C1 segment of cervical spinal cord (tissue), 14 donors: ENCODE results near the gene EML1.

Source experiments
- DNase-seq, 14 donors: peaks; one replicate each; lab custom pipeline; 2025; lab: John Stamatoyannopoulos, UW

EML1 gene

DNA sequence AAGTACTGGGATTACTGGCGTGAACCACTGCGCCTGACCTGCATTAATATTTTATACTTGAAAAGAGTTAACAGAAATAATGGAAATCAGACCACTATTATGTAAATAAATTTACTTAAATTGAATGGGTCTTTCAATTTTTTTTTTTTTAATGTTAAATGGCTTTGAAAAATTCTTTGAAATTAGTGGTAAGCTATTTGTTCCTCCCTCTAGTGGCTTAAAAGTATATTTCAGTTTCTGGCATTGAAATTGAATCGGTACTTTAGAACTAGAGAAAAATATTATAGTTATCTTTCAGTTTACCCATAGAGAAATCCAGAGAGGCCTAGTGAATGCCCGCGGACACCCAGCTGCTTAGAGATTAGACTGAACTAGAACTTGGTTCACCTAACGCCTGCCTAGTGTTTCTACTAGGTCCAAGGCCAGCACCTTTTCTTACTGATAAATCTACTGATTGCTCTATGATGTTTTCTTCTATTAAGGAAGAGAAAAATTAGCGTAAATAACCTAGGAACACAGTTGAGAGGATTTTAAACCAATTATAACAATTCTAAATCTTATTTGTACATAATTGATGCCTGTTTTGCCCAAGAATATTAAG lies 106.5 kb downstream of the EML1 start:
- DNase-seq, result no peak

DNA sequence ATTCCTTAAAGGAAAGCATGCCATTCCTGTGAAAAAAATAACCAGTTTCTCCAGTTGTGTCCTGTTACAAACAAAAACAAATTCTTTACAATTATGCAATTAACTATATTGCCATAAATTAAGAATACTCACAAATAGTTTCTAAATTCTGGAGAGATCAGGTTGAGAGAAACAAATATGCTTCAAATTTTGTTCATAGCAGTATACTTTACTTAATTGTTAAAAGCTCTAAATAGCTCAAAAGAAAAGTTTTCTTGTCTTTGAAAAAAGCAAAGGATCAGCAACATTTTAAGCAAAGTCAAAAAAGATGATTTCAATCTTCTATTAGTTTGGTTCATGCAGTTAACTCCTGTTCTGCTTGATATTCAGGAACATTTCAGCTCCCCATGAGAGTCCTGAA lies 109.7 kb downstream of the EML1 start:
- DNase-seq, result no peak

DNA sequence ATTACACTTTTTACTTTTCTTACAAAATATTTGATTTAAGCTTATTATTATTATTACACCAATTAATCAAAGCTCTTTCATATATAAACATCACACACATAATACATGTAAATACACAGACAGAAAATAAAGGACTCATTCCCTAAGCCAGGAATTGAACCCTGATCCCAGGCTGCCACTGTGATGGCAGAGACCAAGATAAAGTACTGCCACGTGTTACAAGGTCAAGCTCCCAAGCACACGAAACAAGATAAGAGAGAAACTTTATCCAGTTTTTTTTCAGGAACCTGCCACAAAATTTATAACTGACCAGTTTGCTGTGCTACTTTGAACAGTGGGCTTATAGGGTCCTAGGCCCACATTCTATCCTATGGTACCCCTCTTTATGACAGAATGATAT lies 111.3 kb downstream of the EML1 start:
- DNase-seq, result no peak

DNA sequence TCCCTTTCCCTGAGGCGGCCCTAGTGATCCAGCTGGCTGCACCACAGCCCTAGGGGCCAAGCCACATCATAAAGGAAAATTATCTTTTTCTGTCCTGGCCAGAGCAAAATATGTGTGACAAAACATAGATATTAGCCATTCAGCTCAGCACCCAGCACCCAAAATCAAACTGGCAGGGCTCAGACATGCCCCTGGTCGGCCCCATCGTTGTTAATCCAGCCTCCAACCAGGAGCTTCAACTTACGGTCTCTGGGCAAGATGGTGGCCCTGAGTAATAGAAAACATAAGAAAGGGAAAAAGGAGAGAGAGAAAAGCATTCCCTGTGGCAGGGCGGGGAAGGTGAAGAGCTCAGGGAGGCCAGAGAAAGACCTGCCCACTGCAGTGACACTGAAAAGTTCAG lies 111.9 kb downstream of the EML1 start:
- no peak for DNase-seq

DNA sequence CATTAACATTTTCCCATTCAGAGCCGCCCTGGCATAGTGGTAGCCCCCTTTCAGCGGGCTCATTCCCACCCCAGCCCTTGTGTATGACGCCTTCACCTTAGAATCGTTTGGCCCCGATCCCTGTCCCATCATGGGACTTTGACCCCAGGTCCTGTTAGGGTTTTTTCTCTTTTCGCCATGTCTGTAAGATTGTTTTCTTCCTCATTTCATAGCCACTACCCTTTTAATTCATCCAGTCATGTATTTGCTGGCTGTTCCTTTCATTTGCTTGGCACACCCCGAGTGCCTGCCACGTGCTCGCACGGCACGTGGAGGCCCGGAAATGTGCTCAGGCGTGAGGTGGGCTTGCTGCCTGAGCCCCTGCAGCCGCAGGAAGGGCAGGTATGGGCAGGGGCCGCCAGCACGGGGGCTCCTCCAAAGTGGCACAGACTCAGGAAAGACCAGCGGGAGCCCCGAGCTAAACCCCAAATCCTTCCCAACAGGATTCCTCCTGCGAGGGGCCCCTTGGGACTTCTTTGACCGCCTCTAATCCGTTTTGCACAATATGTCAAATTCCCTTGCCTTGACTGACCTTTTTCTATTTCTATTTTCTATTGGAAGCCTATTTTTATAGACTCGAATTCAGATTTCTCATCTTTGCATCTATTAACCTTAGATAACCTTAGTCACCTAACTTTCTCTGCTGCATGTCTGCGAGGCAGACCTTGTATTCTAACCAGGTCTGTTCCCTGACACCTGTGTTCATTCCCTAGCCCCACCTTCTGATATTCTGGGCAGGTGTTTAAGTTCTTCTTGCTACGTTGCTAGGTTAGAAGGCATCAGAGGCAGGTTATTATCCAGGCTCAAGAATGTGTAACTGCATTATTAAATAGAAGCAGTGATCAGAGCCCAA lies 114.8 kb downstream of the EML1 start:
- DNase-seq, result no peak

DNA sequence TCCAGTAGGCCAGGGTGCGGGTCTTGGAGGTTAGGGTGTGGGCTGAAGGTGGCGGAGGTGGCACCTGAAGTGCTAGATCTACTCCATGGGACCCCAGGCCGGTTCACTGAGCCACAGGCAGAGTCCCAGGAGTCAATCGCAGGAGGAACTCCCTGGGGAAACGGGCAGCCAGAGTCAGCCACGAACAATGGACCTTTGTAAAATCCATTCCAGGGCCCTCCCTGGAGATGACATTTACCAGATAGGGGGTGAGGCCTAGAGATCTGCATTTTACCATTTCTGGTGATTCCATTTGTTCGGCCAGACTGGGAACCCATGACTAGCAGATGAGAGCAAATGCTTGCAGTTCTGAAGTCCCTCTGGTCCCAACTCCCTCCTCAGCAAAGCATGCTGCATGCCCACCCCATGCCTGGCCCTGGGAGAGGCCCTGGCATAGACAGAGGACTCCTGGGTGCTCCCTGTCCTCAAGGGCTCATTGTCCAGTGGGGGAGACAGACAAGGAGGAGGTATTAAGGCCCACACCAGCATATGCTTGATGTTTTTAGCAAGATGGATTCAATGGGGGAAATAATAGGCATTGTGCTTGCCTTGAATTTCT lies 115.5 kb downstream of the EML1 start:
- DNase-seq, result no peak

DNA sequence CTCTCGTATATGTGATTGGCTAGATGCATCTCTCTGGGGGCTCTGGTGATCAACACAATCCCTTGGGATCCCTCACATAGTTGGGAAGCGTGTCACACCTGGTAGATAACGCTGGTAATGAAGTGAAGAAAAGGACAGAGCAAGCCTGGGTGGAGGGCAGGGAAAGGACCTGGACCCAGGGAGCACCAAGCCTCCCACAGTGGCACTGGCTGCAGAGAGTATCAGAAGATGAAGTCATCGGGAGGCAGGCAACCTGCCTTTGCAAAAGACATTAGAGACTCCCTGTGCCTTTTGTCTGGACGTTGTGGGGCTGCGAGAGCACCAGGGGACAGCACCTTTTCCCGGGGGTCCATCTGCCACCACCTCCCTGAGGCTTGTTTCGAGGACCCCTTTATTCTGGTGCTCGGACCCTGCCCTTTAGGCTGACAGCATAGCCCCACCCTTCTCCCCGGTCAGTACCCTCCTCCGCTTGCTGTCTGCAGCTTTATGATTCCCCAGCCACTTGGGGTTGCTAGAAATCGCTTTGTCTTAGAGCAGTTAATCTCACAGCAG lies 116.4 kb downstream of the EML1 start:
- no peak for DNase-seq

DNA sequence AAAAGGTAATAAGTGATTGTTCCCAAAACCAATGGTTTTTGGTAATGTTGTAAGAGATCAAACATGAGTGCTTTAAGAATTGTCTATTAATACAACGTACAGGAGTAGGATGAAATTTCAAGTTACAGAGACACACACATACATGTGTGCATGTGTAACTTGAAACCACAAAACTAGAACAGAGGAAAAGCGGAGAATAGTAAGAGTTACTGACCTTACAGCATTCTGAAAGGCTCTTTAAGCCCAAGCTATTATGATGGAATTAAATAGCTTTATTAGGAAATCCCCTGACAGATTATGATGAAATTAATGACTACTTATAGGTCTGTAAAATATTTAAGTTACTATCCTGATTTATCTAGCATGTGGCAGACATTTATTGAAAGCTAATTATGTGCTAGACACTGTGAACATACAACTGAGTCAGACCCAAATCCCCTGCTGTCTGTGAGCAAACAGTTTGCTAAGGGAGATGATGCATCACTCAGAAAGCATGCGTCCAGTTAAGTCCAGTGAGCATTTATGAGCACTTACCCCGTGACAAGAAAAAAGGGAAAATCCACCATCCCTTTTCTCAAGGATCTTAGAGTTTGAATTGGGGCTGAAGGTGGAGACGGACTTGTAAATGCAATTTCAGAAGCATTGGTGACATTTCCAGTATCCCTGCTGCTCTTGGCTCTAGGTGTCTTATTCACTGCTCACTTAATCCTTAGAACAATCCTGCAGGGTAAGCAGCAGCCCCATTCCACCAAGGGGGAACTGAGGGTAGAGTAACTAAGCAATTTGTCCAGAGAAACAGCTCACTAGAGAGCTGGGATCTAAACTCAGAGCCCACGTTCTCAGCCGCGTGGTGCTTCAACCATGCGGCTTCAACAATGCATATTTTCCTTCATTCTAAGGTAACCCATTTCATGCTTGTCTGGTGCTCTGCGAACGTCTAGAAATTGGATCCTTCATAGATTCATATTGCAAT lies 117.4 kb downstream of the EML1 start:
- no peak for DNase-seq

DNA sequence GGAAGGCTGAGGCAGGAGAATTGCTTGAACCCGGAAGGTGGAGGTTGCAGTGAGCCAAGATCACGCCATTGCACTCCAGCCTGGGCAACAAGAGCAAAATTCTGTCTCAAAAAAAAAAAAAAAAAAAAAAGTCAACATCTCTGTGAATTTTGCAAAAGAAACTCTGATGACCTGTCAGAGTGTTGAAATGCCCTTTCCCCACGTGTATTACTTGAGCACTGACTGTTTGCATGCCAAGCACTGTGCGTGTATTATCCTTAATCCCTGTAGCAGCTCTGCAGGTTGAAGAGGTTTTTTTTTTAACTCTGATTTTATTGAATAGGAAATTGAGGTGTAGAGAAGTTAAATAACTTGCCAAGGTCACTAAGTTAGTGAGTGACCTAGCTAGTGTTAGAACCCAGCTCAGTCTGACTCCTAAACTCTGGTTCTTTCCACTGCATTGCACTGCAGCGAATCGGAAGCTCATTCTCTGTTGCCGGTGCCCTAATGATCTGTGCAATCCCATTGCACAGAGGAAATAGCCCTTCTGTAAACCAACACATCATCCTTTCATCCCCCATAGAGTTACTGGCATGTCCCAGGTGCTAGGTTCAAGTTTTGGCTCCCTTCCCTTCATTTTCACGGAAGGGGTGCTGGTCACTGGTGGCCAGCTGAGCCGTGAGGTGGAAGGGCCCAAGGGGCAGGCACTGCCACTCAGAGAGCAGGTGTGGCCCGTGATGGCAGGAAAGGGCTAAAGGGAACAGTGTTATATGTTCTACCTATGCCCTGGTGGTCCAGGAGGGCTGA lies 122.3 kb downstream of the EML1 start:
- DNase-seq, result no peak

DNA sequence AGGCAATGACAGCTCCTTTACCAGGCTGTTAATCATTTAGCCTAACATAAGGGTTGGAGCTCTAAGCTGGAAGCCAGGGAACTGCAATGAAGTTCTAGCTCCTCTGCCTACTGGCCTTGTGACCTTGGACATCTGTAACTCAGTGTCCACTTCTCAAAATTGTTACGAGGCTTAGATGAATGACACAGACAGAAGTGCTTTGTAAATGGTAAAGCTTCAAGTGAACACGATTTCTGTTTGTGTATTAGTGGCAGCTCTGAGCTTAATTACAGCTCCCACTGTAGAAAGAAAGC lies 122.8 kb downstream of the EML1 start:
- no peak for DNase-seq

DNA sequence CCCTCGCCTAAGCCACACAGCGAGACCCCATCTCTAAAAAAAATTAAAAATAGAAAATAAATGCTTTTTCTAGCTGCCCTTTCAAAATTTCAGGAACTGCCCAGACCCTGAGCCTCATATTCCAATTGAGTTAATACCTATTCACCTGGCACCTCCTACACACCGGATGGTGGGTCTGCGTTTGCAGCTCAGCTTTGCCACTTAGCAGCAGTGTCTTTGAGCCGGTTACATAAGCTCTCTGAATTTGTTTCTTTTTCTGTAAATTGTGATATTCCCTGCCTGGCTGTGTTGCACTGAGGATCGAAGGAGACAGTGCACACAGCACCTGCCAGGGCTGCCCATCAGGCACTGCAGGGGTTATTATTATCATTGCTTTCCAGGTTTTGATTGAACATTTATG lies 125.6 kb downstream of the EML1 start:
- no peak for DNase-seq

DNA sequence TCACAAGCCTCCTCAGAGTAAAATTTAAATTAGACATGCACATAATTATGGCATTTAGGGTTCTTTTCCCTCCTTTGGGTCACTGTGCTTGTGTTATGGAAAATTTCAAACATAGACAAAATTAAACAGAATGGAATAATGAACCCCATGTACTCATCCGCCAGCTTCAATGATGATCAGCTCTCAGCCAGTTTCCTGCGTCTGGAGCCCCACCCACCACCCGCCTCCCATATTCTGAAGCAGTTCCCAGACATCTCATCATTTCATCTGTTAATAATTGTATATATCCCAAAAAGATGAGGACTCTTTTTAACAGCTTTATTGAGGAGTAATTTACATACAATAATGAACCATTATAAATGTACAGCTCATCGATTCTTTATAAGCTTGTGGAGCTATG lies 128.2 kb downstream of the EML1 start:
- no peak for DNase-seq

DNA sequence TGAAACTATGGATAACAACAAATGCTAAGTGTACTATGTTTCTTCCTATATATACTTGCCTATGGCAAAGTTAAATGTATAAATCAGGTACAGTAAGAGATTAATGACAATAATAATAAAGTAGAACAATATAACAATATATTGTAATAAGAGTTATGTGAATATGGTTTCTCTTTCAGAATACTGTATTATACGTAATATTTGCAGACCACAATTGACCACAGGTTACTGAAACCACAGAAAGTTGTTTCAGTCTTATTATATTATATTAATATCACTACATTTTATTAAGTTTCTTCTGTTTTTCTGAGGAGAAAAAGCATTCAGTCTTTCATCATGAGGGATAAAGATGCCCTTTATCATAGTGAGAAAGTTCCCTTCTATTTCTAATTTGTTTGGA lies 131.2 kb downstream of the EML1 start:
- no peak for DNase-seq

DNA sequence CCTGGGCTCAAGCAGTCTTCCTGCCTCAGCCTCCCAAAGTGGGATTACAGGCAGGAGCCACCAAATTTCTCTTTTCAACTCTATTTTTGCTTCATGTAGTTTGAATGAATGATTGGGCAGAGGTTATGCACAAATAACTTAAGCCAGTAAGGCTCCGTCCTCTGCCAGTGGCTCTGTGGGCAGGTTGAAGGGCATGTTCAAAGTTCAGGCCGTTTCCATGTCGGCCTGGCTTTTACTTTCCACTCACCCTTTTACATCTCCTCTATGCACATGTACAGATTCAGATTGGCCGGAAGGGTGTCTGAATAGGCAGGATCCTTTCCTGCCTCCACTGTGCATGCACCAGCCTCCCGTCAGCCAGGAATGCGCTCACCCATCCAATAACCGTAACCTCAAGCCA lies 132.3 kb downstream of the EML1 start:
- no peak for DNase-seq

DNA sequence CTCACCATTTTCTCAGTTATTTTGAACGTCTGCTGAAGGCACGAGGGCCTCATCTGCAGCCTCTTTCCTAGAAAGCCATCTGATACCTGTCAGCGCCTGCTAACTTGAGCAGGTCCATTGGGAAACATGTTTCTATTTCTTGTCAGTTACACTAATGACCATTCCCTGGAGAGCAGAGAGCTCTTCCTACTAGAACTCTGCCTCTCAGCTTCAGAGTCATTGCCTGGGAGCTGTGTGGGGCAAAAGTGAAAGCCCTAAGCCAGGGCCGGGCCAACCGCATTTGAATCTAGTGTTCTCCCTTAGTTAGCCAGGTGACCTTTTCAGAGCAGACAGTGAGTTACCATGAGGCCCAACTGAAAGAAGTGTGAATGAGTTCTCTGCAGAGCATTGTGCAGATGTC lies 135.8 kb downstream of the EML1 start:
- no peak for DNase-seq

DNA sequence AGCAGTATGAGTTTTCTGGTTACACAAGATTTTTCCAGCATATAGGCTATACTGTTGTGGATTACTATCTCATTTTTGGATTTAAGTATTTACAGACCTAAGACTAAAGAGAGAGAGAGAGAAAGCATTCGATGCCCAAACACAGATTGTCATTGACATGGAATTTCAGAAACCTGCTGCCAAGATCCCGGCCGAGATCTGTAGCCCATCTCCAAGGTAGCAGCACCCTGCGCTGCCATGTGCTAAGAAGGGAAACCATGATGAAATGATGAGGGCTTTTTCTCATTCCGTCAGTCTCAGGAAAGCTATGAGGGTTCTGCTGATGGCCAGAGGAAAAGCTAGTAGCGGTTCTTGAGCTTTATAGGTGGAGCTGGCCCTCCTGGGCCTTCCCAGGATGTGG lies 136.4 kb downstream of the EML1 start:
- DNase-seq, result no peak

DNA sequence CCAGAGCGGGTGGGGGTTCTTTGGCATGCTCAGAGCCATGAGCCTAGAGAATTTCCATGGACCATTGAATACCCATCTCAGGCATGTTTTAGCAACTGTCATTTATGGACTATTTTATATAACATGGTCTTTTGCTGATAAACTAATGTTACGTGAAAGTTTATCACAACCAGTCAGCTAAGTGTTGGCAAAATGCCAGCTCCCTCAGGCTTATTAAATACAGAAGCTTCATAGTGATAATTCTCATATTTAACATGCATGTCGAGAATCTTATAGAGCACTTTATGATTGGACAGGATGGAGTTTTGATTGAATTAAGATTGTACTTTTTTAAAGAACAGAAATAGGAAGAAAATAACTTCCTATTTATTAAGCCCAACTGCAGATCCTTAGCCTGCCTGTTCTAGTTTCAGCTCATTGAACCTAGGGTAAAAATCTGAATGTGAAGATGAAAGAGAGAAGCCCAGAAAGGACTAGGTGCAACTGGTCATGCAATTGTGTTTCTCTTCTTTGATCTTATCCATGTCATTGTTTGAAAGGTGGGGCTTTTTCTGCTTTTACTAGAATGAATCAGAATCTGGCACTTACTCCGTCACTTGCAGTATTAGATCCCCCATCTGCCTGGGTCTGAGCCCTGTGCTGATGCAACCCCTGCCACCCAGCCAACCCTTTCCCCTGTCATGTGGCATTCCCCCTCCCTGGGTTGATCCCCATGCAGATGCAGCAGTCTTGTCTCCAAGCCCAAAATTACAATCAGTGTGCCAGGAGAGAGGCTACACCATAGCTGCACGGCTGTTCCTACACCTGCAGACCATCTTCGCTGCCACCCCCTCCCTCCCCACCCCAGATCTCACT lies 137.4 kb downstream of the EML1 start:
- peak in 1 of 14 donors; percentile 26 for DNase-seq

DNA sequence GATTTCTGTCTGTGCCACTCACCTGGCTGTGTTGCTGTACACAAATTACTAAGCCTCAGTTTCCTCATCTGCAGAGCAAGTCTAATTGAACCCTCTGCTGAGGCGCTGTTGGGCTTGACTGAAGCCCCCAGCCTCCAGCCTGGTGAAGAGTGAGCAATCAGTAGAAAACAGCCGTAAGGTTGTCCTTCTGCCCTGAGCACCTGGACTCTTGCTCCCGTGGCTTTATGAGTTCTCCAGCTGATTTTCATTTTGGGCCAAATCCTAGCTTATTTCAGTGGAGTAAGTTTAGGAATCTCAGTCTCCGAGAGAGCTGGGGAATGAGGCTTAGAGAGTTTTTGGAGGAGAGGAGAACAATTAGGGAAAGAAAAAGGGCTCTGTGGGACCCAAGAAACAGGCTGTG lies 138.1 kb downstream of the EML1 start:
- DNase-seq, result no peak

DNA sequence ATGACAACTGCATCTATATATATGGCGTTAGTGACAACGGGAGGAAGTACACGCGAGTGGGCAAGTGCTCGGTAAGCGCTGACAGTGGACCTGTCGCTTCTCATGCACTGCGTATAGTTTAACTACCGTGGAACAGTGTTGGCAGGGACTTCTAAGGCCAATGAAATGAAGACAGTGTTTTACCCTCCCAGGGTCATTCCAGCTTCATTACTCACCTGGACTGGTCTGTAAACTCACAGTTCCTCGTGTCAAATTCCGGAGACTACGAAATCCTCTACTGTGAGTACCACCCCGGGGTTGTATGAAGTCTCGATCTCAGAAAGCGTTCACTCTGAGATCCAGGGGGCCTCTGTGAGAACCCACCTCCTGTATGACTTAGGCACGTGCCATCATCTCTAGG lies 142.8 kb downstream of the EML1 start:
- DNase-seq, result no peak
